HG02571 (cell line): ENCODE results near the gene FOXC2.

ENCODE experiments used
- ATAC-seq: cut with Tn5 transposase; IDR thresholded peaks from one replicate; pipeline ENCODE4 v1.9.1; 2021; ENCODE audit warnings: mild to moderate bottlenecking, moderate library complexity; ENCODE audit not compliant: unreplicated experiment

FOXC2 gene

DNA sequence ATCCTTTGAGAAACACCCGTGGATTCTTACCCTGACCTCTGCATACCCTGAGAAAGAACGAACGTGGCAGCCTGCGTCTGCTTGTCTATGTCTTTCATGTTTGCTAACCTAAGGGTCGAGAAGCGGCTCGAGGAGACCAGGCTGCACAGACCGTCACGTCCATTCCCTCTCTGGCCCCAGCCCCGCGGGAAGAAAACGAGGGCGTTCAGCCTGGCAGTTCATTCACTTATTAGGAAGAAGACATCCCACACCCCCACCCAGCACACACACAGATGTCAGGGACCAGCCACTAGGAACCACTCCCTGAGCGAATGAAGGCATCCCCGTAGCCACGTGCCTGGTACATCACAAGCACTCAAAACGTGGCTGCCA is 10.9 kb upstream of the FOXC2 start:
- ATAC-seq = no peak

DNA sequence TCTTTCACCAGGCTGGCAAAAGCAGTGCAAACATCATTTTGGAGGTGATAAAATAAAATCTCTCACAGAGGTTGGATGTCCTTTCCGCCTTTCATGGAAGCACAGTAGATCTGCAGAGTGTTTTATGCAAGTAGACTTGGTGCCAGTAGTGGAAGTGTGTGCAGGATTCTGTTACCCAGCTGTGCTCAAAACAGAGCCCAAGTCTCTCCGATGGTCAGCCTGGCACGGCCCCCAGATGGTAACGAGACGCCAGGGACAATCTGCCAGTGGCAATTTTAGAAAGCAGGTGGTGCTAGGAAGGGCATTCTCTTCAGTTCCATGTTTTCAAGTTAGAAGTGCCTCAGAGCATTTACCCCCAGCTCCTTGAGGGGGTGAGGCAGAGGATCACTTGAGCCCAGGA is 10.1 kb upstream of the FOXC2 start:
- ATAC-seq = no peak

DNA sequence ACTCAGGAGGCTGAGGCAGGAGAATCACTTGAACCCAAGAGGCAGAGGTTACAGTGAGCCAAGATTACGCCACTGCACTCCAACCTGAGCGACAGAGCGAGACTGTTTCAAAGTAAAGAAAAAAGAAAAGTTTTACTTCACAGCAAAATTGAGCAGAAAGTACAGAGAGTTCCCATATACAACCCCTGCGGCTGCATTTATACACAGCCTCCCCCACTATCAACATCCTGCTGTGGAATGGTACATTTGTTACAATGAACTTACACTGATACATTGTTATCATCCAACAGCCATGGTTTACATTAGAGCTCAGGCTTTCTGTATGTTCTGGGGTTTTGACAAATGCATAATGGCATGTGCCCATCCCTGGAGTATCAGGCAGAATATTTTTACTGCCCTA is 9.0 kb upstream of the FOXC2 start:
- no peak for ATAC-seq

DNA sequence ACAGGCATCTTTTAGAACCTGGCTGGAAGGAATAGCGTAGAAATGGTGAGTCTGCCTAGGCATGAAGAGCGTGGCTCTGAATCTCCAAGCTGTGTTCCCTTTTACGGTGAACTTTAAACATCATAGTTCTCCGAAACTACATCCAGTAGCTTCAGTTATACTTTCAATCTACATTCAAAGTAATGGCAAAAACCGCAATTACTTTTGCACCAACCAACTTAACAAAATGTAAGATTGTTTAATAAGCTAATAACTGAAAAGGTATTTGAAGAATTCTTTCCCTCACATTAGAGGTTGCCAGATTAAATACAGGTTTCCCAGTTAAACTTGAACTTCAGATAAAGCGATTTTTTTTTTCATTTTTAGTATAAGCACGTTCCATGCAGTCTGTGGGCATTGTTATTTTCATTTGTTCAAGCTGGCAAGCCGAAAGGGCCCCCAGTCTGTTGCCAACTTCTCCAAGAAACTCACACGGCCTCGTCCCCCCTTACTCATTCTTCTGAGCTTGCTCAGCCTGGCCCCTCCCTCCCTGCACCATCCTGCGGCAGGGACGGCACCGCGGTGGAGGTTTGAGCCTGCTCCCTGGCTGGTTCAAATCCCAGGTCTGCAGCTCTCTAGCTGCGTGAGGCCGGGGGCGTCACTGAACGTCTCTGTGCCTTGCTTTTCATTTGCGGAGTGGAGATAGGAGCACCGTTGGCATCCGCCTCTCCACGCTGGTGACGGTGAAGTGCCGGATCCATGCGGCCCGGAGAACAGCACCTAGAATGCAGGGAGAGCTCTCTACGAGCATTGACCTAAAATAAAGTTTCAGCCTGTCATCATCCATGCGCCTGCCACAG is 8.1 kb upstream of the FOXC2 start:
- no peak for ATAC-seq

DNA sequence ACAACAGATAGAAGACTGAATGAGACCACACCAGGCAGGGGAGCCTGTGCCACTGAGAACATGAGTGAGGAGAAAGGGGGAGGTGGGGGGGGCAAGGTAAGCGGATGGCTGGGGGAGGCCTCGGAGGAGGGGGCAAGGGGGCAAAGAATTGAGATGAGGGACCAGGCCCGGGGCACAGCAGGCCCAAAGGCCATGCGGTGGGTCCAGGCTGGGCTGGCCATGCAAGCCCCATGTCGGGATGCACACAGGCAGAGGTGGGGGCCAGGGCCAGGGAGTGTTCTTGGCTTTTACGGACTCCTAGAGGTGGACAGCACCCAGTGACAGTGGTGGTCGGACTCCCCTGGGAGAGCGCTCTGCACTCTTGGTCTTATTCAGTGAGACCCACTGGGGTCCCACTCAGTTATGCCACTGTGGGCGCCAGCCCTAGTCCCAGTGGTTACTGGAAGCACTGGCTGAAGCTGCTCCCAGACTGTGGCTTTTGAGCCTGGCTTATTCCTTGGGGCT is 6.8 kb upstream of the FOXC2 start:
- no peak for ATAC-seq

DNA sequence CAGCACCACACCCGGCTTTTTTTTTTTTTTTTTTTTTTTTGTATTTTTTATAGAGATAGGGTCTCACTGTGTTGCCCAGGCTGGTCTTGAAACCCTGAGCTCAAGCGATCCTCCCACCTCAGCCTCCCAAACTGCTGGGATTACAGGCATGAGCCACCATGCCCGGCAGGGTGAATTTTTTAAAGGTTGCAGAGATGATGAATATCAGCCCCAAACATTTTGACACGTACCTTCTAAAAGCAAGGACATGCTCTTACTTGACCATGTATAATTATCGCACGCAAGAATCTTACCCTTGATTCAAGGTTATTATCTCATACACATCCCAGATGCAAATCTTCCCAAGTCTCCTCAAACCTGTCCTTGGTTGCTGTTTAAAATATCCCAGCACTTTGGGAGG is 4.3 kb upstream of the FOXC2 start:
- no peak for ATAC-seq

DNA sequence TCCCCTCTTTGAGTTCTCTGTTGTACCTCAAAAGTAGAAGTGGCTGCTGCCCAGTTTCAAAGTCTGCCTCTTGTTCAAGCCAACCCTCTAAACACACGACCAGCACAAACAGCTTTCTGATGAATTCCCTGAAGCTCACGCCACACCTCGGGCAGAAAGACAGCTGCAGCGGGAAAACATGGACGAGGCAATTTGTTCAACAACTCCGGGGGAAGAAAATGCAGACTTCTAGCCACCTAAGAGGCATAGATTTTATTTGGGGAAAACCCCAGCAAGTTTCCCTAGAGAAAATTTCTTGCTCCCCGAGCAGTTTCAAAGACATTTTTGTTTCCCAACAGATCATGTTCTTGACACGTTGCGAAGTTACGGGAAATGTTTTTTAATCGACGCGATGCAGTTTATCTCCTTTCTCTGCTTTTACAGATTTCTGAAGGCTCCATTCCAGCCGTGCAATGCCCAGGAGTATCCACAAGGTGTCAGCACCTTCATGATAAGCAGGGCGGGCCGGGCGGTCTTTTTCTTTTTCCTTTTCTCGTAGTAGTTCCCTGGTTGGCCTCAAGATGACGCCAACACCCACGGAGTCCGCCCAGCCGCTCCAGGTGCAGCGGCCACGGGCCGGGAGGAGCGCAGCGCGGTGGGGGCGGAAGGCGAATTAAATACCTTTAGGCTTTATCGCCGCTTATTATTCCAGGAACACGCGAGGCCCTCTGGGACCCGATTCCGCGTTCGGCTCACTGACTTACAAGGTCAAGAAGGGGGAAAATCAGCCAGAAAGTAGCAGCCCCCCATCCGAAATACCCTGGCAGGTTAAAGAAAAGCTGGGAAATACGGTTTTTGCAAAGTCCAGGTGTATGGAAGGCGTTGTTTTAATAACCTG is 2.9 kb upstream of the FOXC2 start:
- peak; percentile 75 for ATAC-seq

DNA sequence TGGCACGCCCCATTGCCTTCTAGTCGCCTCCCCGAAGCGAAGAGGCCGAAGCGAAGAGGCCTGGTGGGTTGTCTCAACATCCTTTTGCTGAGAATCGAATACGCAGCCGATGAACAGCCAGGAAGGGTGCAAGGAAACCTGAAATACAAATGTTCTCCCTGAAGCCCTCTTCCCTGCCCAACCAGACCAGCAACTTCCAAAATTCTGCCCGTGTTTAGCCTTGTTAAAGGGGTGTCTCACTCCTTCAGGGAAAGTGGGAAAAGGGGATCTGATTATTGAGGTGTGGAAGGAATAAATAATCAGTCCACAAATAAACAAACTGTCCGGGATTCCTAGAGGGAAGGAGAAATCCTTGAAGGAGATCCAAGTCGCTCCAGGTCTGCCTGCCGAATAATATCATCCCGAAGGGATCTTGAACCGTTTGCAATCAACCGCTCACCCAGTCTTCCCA is 1.4 kb upstream of the FOXC2 start:
- no peak for ATAC-seq

DNA sequence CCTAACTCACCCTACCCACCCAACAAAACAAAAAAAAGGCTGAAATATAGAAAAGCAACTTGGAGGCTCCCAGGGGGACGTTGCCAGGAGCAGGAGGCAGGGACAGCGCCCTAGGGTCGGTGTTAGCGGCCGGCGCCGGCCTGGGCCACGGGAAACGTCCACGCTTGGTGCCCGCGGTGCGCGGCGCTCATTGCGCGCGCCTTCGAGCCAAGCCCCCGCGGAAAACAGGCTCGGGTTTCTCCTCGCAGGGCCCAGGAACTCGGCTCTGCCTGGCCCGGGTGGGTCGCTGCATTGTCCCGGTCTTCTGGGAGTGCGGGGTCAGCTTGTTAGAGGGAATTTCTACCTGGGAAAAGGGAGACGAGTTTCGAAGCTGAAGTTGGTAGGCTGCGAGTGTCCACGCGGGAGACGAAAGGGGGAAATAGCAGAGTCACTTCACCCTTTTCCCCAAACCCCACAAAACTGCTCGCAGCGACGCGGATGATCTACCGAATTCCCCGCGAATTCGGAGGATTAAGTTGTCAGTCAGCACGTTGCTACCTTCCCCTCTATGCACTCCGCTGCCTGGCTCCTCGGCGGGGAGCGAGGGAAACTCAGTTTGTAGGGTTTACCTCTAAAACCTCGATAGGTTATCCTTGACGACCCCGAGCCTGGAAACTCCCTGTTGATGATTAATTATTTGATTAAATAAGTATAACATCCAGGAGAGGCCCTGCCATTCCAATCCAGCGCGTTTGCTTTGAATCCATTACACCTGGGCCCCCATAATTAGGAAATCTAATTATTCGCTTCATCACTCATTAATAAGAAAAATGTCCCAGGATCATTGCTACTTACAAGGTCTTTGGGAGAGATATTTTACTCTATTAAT is 751 bp upstream of the FOXC2 start:
- no peak for ATAC-seq

DNA sequence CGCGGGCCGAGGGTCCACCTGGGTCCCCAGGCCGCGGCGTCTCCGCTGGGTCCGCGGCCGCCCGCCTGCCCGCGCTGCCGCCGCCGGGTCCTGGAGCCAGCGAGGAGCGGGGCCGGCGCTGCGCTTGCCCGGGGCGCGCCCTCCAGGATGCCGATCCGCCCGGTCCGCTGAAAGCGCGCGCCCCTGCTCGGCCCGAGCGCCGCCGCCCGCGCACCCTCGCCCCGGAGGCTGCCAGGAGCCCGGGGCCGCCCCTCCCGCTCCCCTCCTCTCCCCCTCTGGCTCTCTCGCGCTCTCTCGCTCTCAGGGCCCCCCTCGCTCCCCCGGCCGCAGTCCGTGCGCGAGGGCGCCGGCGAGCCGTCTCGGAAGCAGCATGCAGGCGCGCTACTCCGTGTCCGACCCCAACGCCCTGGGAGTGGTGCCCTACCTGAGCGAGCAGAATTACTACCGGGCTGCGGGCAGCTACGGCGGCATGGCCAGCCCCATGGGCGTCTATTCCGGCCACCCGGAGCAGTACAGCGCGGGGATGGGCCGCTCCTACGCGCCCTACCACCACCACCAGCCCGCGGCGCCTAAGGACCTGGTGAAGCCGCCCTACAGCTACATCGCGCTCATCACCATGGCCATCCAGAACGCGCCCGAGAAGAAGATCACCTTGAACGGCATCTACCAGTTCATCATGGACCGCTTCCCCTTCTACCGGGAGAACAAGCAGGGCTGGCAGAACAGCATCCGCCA is 504 bp downstream of the FOXC2 start:
- no peak for ATAC-seq

DNA sequence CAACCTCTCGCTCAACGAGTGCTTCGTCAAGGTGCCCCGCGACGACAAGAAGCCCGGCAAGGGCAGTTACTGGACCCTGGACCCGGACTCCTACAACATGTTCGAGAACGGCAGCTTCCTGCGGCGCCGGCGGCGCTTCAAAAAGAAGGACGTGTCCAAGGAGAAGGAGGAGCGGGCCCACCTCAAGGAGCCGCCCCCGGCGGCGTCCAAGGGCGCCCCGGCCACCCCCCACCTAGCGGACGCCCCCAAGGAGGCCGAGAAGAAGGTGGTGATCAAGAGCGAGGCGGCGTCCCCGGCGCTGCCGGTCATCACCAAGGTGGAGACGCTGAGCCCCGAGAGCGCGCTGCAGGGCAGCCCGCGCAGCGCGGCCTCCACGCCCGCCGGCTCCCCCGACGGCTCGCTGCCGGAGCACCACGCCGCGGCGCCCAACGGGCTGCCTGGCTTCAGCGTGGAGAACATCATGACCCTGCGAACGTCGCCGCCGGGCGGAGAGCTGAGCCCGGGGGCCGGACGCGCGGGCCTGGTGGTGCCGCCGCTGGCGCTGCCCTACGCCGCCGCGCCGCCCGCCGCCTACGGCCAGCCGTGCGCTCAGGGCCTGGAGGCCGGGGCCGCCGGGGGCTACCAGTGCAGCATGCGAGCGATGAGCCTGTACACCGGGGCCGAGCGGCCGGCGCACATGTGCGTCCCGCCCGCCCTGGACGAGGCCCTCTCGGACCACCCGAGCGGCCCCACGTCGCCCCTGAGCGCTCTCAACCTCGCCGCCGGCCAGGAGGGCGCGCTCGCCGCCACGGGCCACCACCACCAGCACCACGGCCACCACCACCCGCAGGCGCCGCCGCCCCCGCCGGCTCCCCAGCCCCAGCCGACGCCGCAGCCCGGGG is 1.3 kb downstream of the FOXC2 start:
- no peak for ATAC-seq

DNA sequence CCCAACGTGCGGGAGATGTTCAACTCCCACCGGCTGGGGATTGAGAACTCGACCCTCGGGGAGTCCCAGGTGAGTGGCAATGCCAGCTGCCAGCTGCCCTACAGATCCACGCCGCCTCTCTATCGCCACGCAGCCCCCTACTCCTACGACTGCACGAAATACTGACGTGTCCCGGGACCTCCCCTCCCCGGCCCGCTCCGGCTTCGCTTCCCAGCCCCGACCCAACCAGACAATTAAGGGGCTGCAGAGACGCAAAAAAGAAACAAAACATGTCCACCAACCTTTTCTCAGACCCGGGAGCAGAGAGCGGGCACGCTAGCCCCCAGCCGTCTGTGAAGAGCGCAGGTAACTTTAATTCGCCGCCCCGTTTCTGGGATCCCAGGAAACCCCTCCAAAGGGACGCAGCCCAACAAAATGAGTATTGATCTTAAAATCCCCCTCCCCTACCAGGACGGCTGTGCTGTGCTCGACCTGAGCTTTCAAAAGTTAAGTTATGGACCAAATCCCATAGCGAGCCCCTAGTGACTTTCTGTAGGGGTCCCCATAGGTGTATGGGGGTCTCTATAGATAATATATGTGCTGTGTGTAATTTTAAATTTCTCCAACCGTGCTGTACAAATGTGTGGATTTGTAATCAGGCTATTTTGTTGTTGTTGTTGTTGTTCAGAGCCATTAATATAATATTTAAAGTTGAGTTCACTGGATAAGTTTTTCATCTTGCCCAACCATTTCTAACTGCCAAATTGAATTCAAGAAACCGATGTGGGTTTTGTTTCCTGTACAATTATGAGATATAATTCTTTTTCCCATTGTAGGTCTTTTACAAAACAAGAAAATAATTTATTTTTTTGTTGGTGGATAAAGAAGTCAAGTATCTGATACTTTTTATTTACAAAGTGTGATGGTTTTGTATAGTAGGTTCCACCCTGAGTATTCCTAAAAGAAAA is 2.3 kb downstream of the FOXC2 start:
- ATAC-seq = no peak

DNA sequence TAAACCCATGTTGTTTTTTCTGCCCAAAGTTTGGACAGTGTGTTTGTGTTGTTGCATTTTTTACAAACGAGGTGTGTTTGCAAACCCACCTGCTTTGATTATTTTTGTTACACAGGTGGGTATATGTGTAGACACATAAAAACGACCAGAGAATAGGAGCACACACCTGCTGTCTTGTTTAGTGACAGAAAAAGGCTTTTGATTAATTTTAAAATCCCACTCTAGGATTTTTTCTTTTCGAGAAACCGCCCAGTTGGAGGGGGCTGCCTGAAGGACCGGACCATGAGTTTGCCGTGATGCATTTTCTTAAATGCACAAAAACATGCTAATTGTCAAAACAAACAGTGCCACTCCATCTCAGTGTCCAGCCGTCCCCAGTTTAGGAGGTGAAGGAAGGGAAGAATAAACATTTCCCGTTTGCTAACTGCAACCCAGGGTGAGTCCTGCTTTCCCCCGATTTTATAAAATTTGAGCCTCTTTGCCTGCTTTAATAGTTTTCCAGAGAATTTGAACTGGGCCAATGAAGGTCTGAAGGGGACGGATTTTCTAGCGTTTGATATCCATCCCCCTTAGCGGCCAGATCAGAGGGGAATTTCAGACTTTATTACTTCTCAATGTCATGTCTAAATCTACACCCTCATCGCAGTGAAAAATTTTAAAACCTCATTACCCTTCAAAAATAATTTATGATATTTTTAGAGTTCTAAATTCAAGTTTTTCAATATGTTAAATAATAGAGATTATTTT is 3.2 kb downstream of the FOXC2 start:
- ATAC-seq = no peak

DNA sequence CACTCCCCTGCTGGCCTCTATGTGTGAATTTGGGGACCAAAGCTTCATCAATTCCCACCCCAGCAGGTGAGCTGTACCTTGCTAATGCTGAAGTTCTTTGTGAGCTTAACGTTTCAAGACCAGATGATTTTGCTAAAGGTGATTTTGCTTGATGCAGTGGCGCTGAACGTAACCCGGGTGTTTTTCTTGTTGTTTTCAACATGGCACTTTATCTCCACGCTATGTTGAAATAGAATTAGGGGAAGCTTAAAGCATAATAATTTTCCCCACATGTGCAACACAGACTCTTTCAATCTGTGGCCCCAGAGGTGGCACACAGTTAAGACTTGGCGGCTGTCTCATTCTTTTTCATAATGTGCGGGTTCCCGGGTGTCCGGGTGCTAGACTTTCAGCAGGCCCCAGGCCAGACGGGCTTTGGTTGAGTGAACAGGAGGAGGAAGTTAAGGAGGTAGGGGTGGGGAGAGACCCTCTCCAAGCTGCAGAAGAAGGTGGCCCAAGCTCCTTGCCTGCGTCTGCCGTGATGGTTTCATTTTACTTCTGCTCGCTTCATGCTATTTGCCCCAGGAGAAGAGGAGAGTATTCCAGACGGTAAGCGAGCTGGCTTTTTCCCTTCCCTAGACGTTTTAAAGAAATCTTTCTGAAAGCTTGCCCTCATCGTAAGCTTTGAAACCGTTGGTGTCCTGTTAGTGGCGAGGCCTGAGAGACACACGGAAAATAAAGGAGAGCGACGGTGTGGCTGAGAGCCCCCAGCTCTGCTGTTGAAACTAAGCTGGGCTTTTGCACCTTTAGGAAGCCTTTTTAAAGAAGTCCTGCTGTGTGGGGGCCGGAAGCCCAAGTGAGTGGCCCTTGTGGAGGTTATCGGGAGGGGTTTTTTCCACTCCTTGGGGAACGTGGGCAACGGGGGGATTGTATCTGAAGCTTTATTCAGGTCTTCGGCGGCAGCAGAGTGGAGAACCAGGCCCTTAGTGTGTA is 4.2 kb downstream of the FOXC2 start:
- no peak for ATAC-seq

DNA sequence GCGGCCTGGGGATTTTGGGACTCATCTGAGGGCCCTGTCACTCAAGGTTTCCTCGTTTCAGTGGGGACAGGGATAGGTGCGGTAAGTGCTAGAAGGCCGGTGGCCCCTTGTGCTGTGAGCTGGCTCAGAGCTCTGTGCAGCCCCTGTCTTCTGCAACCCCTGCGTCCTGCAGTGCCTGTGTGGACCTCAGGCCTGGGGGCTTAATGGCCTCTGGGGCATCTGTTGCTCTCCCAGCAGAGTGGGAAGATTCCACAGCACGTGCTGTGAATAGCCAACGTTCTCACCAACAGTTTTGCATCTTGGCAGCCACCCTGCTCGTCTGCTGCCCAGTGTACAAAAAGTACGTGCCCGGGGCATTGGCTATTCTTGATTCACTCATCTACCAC is 4.9 kb downstream of the FOXC2 start:
- no peak for ATAC-seq

DNA sequence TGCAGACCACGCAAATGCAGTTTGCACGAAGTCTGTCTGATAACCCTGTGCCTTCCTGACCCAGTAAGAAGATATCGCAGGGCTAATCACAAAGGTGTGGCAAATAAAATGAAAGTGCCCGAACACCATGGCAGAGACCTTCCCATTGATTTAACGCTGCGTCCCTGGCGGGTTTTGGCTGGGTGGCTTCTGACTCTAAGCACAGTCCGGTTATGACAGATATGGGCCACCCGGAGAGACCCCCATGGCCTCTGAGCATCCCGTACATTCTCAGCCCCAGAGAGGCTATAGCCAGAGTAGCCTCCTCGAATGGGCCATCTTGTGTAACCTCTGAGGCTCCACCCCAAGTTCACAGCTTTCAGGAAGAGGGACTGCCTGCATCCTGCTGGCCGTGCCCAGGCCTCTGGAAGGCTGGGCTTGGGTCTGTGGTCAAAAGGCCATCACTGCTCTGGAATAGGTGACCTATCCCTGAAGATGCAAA is 5.5 kb downstream of the FOXC2 start:
- no peak for ATAC-seq
